Adrenal gland (tissue), 12 donors: ENCODE results near the gene AHSP. TPM values are rescaled to one million over a fixed set of nuclear protein-coding genes. Genes with fewer than 3 reads are reported as not detected.

Experiments used
- DNase-seq, 7 donors: peaks; one replicate each; pipeline ENCODE4 v3.0.0-alpha.2; 2019 to 2020
- H3K27ac ChIP-seq, 5 donors: fragments of 200-600 bp; sonication (generic) in 4 of 5; 1 replicate in 3 of 5; 2 replicates in 2 of 5; pipeline versions ENCODE4 v1.5.1 to v1.8.0; 2016 to 2020; ENCODE audit warnings: mild to moderate bottlenecking in 1 of 5
- H3K27me3 ChIP-seq: fragments of 200-600 bp; 2 replicates; pipeline ENCODE4 v1.8.0; 2021
- H3K36me3 ChIP-seq, 2 donors: fragments of 200-600 bp; replicated peaks in 1 of 2; 1 replicate in 1 of 2; 2 replicates in 1 of 2; pipeline versions ENCODE4 v1.5.1 to v1.8.0; 2018 to 2022
- H3K4me1 ChIP-seq, 2 donors: fragments of 200-600 bp; replicated peaks in 1 of 2; 1 replicate in 1 of 2; 2 replicates in 1 of 2; pipeline versions ENCODE4 v1.5.1 to v1.8.0; 2018 to 2021
- H3K4me3 ChIP-seq, 4 donors: fragments of 200-600 bp; sonication (generic) in 3 of 4; one replicate each; pipeline ENCODE4 v1.5.1; 2016 to 2018
- H3K9me3 ChIP-seq, 3 donors: fragments of 200-600 bp; sonication (generic) in 1 of 3; replicated peaks in 1 of 3; 1 replicate in 2 of 3; 2 replicates in 1 of 3; pipeline versions ENCODE4 v1.5.1 to v1.8.0; 2016 to 2021
- POLR2A ChIP-seq, 2 donors: fragments of 450-650 bp; IDR thresholded peaks; one replicate each; pipeline ENCODE4 v1.6.1; 2017; ENCODE audit warnings: antibody characterized with exemption in 2 of 2, mild to moderate bottlenecking in 2 of 2, moderate library complexity in 1 of 2
- WGBS, 4 donors: extraction: QIAGEN DNeasy Blood & Tissue Kit in 2 of 4; methylation state at CpG; one replicate each; pipeline versions ENCODE4 v1.1.5 to v1.1.7; 2013 to 2017; 5-methylcytosine and 5-hydroxymethylcytosine counted together
- intact Hi-C, 2 donors: fragments of 100-400 bp; cut with DNase I; formaldehyde crosslinking; loops; one replicate each; pipeline versions ENCODE4 v1.14.1 to v1.15.0; 2022 to 2023
- polyA plus RNA-seq, 3 donors: library from polyadenylated mRNA; stranded (reverse); fragments of 200-250 nt in 2 of 3; fragments of 350-450 nt in 1 of 3; fragmentation: Illumina TruSeq in 1 of 3; extraction: RNeasy Lipid Tissue Mini Kit (QIAGEN cat#74804) in 1 of 3; gene quantifications; one replicate each; pipeline ENCODE4 v1.2.3, GENCODE V29; 2013 to 2014
- total RNA-seq, 9 donors: library from RNA; depleted of rRNA in 4 of 9; stranded (reverse); fragments of >200 nt in 4 of 9; fragments of 120-200 nt in 1 of 9; fragmentation: NEBNext Ultra II Directional in 1 of 9; extraction: Animal tissue kit (Norgen Biotek cat#: 25700) in 1 of 9; gene quantifications; one replicate each; pipeline versions ENCODE4 v1.1.0 to v1.2.4, GENCODE V29; 2013 to 2023
- TF ChIP-seq, protein P1 (sequence below), 6 experiments: fragments of 450-650 bp in 4 of 6; fragments of 200-600 bp in 2 of 6; sonication (generic) in 1 of 6; IDR thresholded peaks; 1 replicate in 5 of 6; 2 replicates in 1 of 6; pipeline versions ENCODE4 v1.5.1 to v1.8.0; 2016 to 2021; ENCODE audit warnings: antibody characterized with exemption in 6 of 6, mild to moderate bottlenecking in 2 of 6, moderate library complexity in 1 of 6
- donor health status: healthy with polysubstance abuse.
- donor health status: Bipolar disorder and iron deficiency.
- donor health status: DM: yes; HTN: yes; CAD: no.
- donor health status: DM: no; HTN: no; CAD: no.
- donor health status: DM: no; HTN: no; CAD: no.
- donor health status: DM: yes; HTN: yes; CAD: no.

AHSP gene
- total and polyA plus RNA-seq, 12 donors, result 35.0 TPM; not detected in 11

GRCh38 chr16:31504159-31504558, 23.5 kb upstream of the AHSP start:
- Histone ChIP-seq H3K9me3 (no peaks in the 10 kb centered on the region), H3K4me3 (no peak overlapping the region), H3K27ac (no peak overlapping the region), H3K27me3 (no peaks in the 10 kb centered on the region), H3K4me1 (peaks cover 6 to 21% of the 10 kb centered on the region in 2 donors), H3K36me3 (peaks cover 0 to 13% of the 10 kb centered on the region in 2 donors)
- 69 to 80% (median 73%) methylated on average over 8 of the region's 8 CpGs for WGBS, 4 donors
- TF ChIP-seq, protein P1, sequence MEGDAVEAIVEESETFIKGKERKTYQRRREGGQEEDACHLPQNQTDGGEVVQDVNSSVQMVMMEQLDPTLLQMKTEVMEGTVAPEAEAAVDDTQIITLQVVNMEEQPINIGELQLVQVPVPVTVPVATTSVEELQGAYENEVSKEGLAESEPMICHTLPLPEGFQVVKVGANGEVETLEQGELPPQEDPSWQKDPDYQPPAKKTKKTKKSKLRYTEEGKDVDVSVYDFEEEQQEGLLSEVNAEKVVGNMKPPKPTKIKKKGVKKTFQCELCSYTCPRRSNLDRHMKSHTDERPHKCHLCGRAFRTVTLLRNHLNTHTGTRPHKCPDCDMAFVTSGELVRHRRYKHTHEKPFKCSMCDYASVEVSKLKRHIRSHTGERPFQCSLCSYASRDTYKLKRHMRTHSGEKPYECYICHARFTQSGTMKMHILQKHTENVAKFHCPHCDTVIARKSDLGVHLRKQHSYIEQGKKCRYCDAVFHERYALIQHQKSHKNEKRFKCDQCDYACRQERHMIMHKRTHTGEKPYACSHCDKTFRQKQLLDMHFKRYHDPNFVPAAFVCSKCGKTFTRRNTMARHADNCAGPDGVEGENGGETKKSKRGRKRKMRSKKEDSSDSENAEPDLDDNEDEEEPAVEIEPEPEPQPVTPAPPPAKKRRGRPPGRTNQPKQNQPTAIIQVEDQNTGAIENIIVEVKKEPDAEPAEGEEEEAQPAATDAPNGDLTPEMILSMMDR (IDR thresholded peaks at IDR 0.05), result no peak
- TF ChIP-seq POLR2A (IDR thresholded peaks at IDR 0.05), result no peak
- intact Hi-C loops, result loop anchor here in 1 of 2 donors (10.0 kb wide), 1 partner anchor 211 kb away; a partner anchor contains a TSS
- no peak for DNase-seq

DNA sequence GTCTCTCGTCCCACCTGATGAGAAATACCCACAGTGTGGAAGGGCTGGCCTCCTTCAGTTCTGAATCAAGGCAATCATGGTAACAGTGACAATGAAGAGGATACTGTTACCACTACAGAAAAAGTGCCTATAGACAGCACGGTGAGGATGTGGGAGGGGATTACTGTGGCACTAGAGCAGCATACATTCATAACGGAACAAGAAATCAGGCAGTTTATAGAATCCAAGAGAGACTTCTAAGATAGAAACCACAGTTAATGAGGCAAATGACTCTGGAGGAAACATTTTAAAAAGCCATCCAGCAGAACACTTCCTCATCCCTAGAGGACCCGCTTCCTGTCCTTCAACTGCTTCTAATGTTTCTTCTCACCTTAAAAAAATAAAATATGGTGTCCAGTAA, 22.2 kb upstream of the AHSP start:
- no peaks in the 10 kb centered on the region for H3K9me3 ChIP-seq
- TF ChIP-seq POLR2A (IDR thresholded peaks at IDR 0.05), result no peak
- TF ChIP-seq, protein P1 (IDR thresholded peaks at IDR 0.05), result no peak
- H3K4me3 ChIP-seq, result no peak overlapping the region
- no peaks in the 10 kb centered on the region for H3K27me3 ChIP-seq
- no peak for DNase-seq
- H3K36me3 ChIP-seq, result peaks cover 0 to 8% of the 10 kb centered on the region in 2 donors
- no peak overlapping the region for H3K27ac ChIP-seq
- WGBS, 4 donors, result 74 to 79% (median 77%) methylated on average over 4 of the region's 4 CpGs
- peaks cover 7 to 28% of the 10 kb centered on the region in 2 donors for H3K4me1 ChIP-seq
- intact Hi-C loops, result loop anchor here in 1 of 2 donors (10.0 kb wide), 1 partner anchor 209 kb away; a partner anchor contains a TSS

- H3K27ac ChIP-seq, result peak overlapping the region in 4 of 5 donors; percentile 62 to 92 (median 89)
- TF ChIP-seq, protein P1 (IDR thresholded peaks at IDR 0.05), result no peak
- no peak for TF ChIP-seq POLR2A (IDR thresholded peaks at IDR 0.05)
- H3K27me3 ChIP-seq, result no peaks in the 10 kb centered on the region
- H3K4me1 ChIP-seq, result peaks cover 7 to 28% of the 10 kb centered on the region in 2 donors
- H3K36me3 ChIP-seq, result peaks cover 0 to 7% of the 10 kb centered on the region in 2 donors
- peak overlapping the region; percentile 36 to 96 (median 91) for H3K4me3 ChIP-seq
- DNase-seq, result no peak
- intact Hi-C loops, result loop anchor here in 1 of 2 donors (10.0 kb wide), 1 partner anchor 207 kb away; a partner anchor contains a TSS
- H3K9me3 ChIP-seq, result no peaks in the 10 kb centered on the region
- WGBS, 4 donors, result 3 to 5% (median 5%) methylated on average over 6 to 12 of the region's 12 CpGs
These were observed 20.1 kb upstream of the AHSP start for GRCh38 chr16:31507617-31507928.

DNA sequence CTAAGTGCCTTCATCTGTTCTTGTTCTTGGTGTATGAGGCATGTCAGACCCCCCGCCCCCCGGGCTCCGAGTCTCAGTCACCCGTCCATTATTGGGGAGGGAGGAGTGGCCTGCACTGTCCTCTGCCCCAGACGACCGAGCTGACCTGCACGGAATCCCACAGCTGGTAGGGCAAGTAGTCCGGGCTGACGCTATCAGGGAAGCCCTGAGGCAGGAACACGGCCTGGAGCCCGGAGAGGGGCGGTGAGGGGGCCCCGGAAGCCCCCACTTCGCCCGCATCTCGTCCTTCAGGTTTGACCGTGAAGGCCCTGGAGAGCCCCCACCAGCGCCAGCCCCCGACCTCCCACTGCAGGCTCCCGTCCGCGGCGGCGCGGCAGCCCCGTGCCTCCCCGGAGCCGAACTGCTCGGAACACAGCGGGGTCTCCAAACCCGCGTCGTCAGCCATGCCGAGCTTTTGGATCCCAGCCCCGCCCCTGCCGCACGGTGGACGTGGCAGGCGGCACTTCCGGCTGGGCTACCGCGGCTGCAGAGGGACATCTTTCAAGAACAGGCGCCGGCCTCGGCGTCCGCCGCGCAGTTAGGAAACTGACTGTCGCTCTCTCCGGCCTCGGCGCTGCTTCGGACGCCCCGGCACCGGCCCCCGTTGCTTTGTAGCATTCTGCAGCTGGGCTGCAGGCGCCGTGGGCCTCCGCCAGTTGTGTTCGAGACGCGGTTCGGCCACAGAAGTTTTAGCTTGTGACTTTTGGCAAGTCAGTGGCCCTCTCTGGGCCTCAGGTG, 19.6 kb upstream of the AHSP start, which contains the start of gene RUSF1:
Gene RUSF1, minus strand, starts transcription at position 463 of the 777 bp plus-strand sequence. Its CDS starts 18 bp downstream, at position 445.
- peak; percentile 89 to 94 (median 92) for DNase-seq
- peak; percentile 68 to 81 for TF ChIP-seq POLR2A (IDR thresholded peaks at IDR 0.05)
- TF ChIP-seq, protein P1 (IDR thresholded peaks at IDR 0.05), result no peak
- H3K36me3 ChIP-seq, result peaks cover 0 to 7% of the 10 kb centered on the region in 2 donors
- peak within 1 kb of the TSS; percentile 62 to 92 (median 89) for H3K27ac ChIP-seq
- peaks cover 7 to 28% of the 10 kb centered on the region in 2 donors for H3K4me1 ChIP-seq
- intact Hi-C loops, result loop anchor here in 1 of 2 donors (10.0 kb wide), 1 partner anchor 207 kb away; a partner anchor contains a TSS
- H3K27me3 ChIP-seq, result no peaks in the 10 kb centered on the region
- H3K4me3 ChIP-seq, result peak within 1 kb of the TSS; percentile 36 to 96 (median 91)
- WGBS, 4 donors, result 0 to 3% (median 1%) methylated on average over 7 to 65 of the region's 65 CpGs
- H3K9me3 ChIP-seq, result no peaks in the 10 kb centered on the region
